Naive thymus-derived CD4-positive, alpha-beta T cell (primary cell): ENCODE data around the gene ZNF410. TPM values are rescaled to one million over a fixed set of nuclear protein-coding genes. Genes with fewer than 3 reads are reported as not detected.
A peak's percentile ranks its signal among the peaks of the same experiment; 100 is the strongest.
"Not testable (repeated sequence)": the region's sequence is repeated elsewhere in the genome, so short reads cannot be mapped to it uniquely, and the experiment has no call there.

ENCODE experiments used
- ATAC-seq: fragments of 150-1000 bp; cut with Tn5 transposase; 2 replicates; pipeline ENCODE4 v1.10.0; 2021; ENCODE audit warnings: mild to moderate bottlenecking, moderate library complexity
- CTCF ChIA-PET: fragments of 350-600 bp; sonication (Branson Sonifier 250); formaldehyde crosslinking; loops from one replicate; lab custom pipeline; 2021; ENCODE audit warnings: antibody characterized with exemption; lab: Charles Lee
- POLR2A ChIA-PET: fragments of 350-600 bp; sonication (Branson Sonifier 250); formaldehyde crosslinking; loops from one replicate; lab custom pipeline; 2021; ENCODE audit warnings: antibody characterized with exemption, inconsistent platforms; lab: Charles Lee
- DNase-seq, 9 donors: peaks; one replicate each; pipeline versions ENCODE4 v3.0.0 to v3.0.0-alpha.2; 2020 to 2022; ENCODE audit warnings: mixed read lengths in 1 of 9
- H3K27ac ChIP-seq: one replicate; pipeline ENCODE4 v1.7.0; 2013; ENCODE audit warnings: mild to moderate bottlenecking, low read depth, low read length, moderate library complexity
- H3K27me3 ChIP-seq, 2 donors: one replicate each; pipeline ENCODE4 v1.7.0; 2013; ENCODE audit warnings: low read length in 2 of 2, mild to moderate bottlenecking in 2 of 2, moderate library complexity in 2 of 2; ENCODE audit not compliant: control insufficient read depth in 2 of 2, insufficient read depth in 2 of 2
- H3K36me3 ChIP-seq, 3 experiments: 1 replicate in 2 of 3; 2 replicates in 1 of 3; pipeline ENCODE4 v1.7.0; 2013; ENCODE audit warnings: low read length in 3 of 3, mild to moderate bottlenecking in 3 of 3, moderate library complexity in 1 of 3; ENCODE audit not compliant: insufficient read depth in 3 of 3, control insufficient read depth in 2 of 3
- H3K4me1 ChIP-seq, 2 donors: one replicate each; pipeline ENCODE4 v1.7.0; 2013; ENCODE audit warnings: low read length in 2 of 2, mild to moderate bottlenecking in 2 of 2, moderate library complexity in 1 of 2; ENCODE audit not compliant: control insufficient read depth in 2 of 2, insufficient read depth in 2 of 2
- H3K4me3 ChIP-seq: 2 replicates; pipeline ENCODE4 v1.7.0; 2013; ENCODE audit warnings: mild to moderate bottlenecking, low read length
- H3K9me3 ChIP-seq, 3 experiments: 1 replicate in 2 of 3; 2 replicates in 1 of 3; pipeline ENCODE4 v1.7.0; 2013; ENCODE audit warnings: low read length in 3 of 3; ENCODE audit not compliant: control insufficient read depth in 2 of 3
- H3K27ac Mint-ChIP-seq, 9 donors: one replicate each; pipeline ENCODE4 v1.8.0; 2020 to 2022; ENCODE audit warnings: mixed read lengths in 9 of 9, mild to moderate bottlenecking in 8 of 9, moderate library complexity in 5 of 9, inconsistent platforms in 2 of 9
- H3K27me3 Mint-ChIP-seq, 5 donors: one replicate each; pipeline ENCODE4 v1.8.0; 2021 to 2022; ENCODE audit warnings: mixed read lengths in 5 of 5, mild to moderate bottlenecking in 1 of 5
- H3K36me3 Mint-ChIP-seq, 5 donors: one replicate each; pipeline ENCODE4 v1.8.0; 2020 to 2022; ENCODE audit warnings: mixed read lengths in 5 of 5, mild to moderate bottlenecking in 3 of 5, inconsistent platforms in 1 of 5
- H3K4me1 Mint-ChIP-seq, 7 donors: one replicate each; pipeline ENCODE4 v1.8.0; 2020 to 2022; ENCODE audit warnings: mixed read lengths in 7 of 7, mild to moderate bottlenecking in 3 of 7, inconsistent platforms in 1 of 7
- H3K4me3 Mint-ChIP-seq, 10 donors: one replicate each; pipeline ENCODE4 v1.8.0; 2020 to 2022; ENCODE audit warnings: mild to moderate bottlenecking in 10 of 10, mixed read lengths in 10 of 10, moderate library complexity in 6 of 10, inconsistent platforms in 2 of 10
- H3K9me3 Mint-ChIP-seq, 11 donors: one replicate each; pipeline ENCODE4 v1.8.0; 2020 to 2022; ENCODE audit warnings: mixed read lengths in 11 of 11, mild to moderate bottlenecking in 4 of 11, inconsistent platforms in 1 of 11, moderate library complexity in 1 of 11
- intact Hi-C, 2 donors: fragments of 100-400 bp; cut with micrococcal nuclease; formaldehyde crosslinking; loops; one replicate each; pipeline ENCODE4 v1.15.1; 2023
- polyA plus RNA-seq, 2 donors: library from polyadenylated mRNA; unstranded; fragments of 300-500 nt; fragmentation: Illumina TruSeq; gene quantifications; one replicate each; pipeline ENCODE4 v1.2.3, GENCODE V29; 2021
- total RNA-seq, 6 experiments: library from RNA in 5 of 6; stranded (reverse) in 5 of 6; gene quantifications; 1 replicate in 5 of 6; 2 replicates in 1 of 6; pipeline ENCODE4 v1.2.3 and lab custom pipeline; 2021 to 2026

Gene ZNF410
- total and polyA plus RNA-seq, 7 experiments from 2014 or later = 44.8 to 79.7 (median 66.3) TPM

- Mint-ChIP-seq H3K4me1 (peaks cover 26 to 60% (median 53%) of the 10 kb centered on the region in 7 donors), H3K27ac (peak overlapping the region in 7 of 9 donors; percentile 8 to 89 (median 62)), H3K27me3 (no peaks in the 10 kb centered on the region), H3K4me3 (peak overlapping the region in 3 of 10 donors; percentile 2 to 97 (median 4)), H3K36me3 (peaks cover 0 to 12% (median 11%) of the 10 kb centered on the region in 5 donors), H3K9me3 (no peaks in the 10 kb centered on the region)
- no peaks in the 10 kb centered on the region for H3K9me3 ChIP-seq
- CTCF ChIA-PET = interaction anchor here (0.6 kb wide), 1 partner anchor 191 kb away, joined by 3 read pairs; no protein-coding TSS in a partner anchor
- intact Hi-C loops = loop anchor here (5.0 to 10.0 kb wide), 2 partner anchors 148 to 395 kb away; partner anchors contain the start of gene RIOX1 (in 1 of the 2)
- ATAC-seq (no peak), DNase-seq (no peak)
- POLR2A ChIA-PET = interaction anchor here (0.6 kb wide), 1 partner anchor 18 kb away, joined by 3 read pairs; no protein-coding TSS in a partner anchor
- peaks cover 17 to 22% of the 10 kb centered on the region in 2 donors for H3K4me1 ChIP-seq
- H3K27me3 ChIP-seq = no peaks in the 10 kb centered on the region
- peak overlapping the region; percentile 30 for H3K27ac ChIP-seq
- no peak overlapping the region for H3K4me3 ChIP-seq
- H3K36me3 ChIP-seq = peaks cover 0 to 13% (median 11%) of the 10 kb centered on the region in 3 experiments
Observed at GRCh38 chr14:73889376-73889775, 2.7 kb downstream of the ZNF410 start.

GRCh38 chr14:73894180-73894687 lies 7.6 kb downstream of the ZNF410 start:
- H3K4me1 ChIP-seq, POLR2A ChIA-PET, intact Hi-C loops, H3K4me3 ChIP-seq, H3K27me3 ChIP-seq, H3K4me3 Mint-ChIP-seq, ATAC-seq, DNase-seq, H3K27me3 Mint-ChIP-seq, H3K9me3 Mint-ChIP-seq, H3K9me3 ChIP-seq, CTCF ChIA-PET, H3K27ac ChIP-seq: not testable (repeated sequence)
- peaks cover 4 to 35% (median 30%) of the 10 kb centered on the region in 5 donors for H3K36me3 Mint-ChIP-seq
- H3K36me3 ChIP-seq = peaks cover 6 to 58% (median 25%) of the 10 kb centered on the region in 3 experiments
- peak overlapping the region in 3 of 9 donors; percentile 2 to 32 (median 12) for H3K27ac Mint-ChIP-seq
- H3K4me1 Mint-ChIP-seq = peaks cover 5 to 33% (median 19%) of the 10 kb centered on the region in 7 donors

DNA sequence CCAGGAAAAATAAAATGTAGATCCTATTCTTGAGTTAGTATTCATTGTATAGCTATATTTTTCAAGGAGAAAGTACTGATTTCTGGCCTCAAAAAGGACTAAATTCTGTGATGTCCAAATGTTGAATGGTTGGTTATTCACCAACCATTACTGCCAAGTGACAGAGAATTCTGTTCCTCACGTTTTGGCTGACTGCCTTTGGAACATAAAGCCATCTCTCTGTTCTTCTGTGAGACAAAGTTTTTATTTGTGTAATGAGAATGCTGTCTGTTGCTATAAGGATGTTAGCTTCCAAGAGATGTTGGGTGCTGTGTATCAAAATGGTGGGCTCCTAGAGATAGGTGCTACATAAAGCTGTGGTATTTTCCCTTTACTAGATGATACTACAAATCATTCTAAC lies 9.3 kb downstream of the ZNF410 start:
- Mint-ChIP-seq H3K36me3 (peaks cover 4 to 41% (median 30%) of the 10 kb centered on the region in 5 donors), H3K4me1 (peaks cover 0 to 29% (median 5%) of the 10 kb centered on the region in 7 donors), H3K27ac (peak overlapping the region in 3 of 9 donors; percentile 36 to 74 (median 68)), H3K4me3 (no peak overlapping the region), H3K9me3 (no peaks in the 10 kb centered on the region), H3K27me3 (no peaks in the 10 kb centered on the region)
- Histone ChIP-seq H3K9me3 (no peaks in the 10 kb centered on the region), H3K36me3 (peaks cover 8 to 73% (median 29%) of the 10 kb centered on the region in 3 experiments), H3K27me3 (no peaks in the 10 kb centered on the region), H3K27ac (no peak overlapping the region), H3K4me1 (no peaks in the 10 kb centered on the region), H3K4me3 (no peak overlapping the region)
- ChIA-PET CTCF (interaction anchor here (0.7 kb wide), 1 partner anchor 146 kb away, joined by 3 read pairs; no protein-coding TSS in a partner anchor), POLR2A (interaction anchor here (0.5 to 0.9 kb wide), 3 partner anchors 9 to 52 kb away, joined by 3 read pairs; partner anchors contain the start of gene ZNF410)
- DNase-seq (no peak), ATAC-seq (no peak)
- intact Hi-C loops = no loop called here

DNA sequence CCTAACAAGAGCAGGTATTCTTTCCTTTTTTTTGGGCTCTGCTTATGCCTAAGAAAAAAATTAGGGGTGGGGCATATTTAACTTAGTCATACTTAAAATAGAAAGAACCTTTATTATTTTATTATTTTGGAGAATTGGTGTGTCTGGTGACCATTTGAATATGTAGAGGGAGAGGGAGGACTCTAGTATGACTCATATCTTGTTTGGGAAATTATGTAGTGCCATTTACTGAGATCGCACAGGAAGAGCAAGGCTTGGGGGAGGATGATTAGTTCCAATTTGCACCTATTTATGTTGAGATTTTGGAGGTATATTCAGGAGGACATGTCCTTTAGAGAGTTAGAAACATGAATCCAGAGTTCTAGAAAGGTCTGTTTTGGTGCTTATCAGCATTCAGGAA lies 9.9 kb downstream of the ZNF410 start:
- peaks cover 4 to 40% (median 30%) of the 10 kb centered on the region in 5 donors for H3K36me3 Mint-ChIP-seq
- no peak for DNase-seq
- H3K4me1 ChIP-seq = no peaks in the 10 kb centered on the region
- no peaks in the 10 kb centered on the region for H3K9me3 ChIP-seq
- CTCF ChIA-PET = interaction anchor here (0.7 kb wide), 1 partner anchor 145 kb away, joined by 3 read pairs; no protein-coding TSS in a partner anchor
- H3K9me3 Mint-ChIP-seq = no peaks in the 10 kb centered on the region
- H3K4me1 Mint-ChIP-seq = peaks cover 0 to 25% (median 5%) of the 10 kb centered on the region in 7 donors
- ATAC-seq = no peak
- H3K27me3 ChIP-seq = no peaks in the 10 kb centered on the region
- H3K27ac Mint-ChIP-seq = peak overlapping the region in 4 of 9 donors; percentile 3 to 74 (median 32)
- H3K4me3 ChIP-seq = no peak overlapping the region
- H3K36me3 ChIP-seq = peaks cover 10 to 76% (median 29%) of the 10 kb centered on the region in 3 experiments
- POLR2A ChIA-PET = interaction anchor here (0.6 to 0.9 kb wide), 3 partner anchors 10 to 25 kb away, joined by 3 read pairs; partner anchors contain the start of gene ZNF410
- H3K4me3 Mint-ChIP-seq = no peak overlapping the region
- intact Hi-C loops = no loop called here
- no peaks in the 10 kb centered on the region for H3K27me3 Mint-ChIP-seq
- no peak overlapping the region for H3K27ac ChIP-seq

- Histone ChIP-seq H3K27me3 (no peaks in the 10 kb centered on the region), H3K4me3 (no peak overlapping the region), H3K27ac (no peak overlapping the region), H3K36me3 (peaks cover 18 to 80% (median 25%) of the 10 kb centered on the region in 3 experiments), H3K4me1 (no peaks in the 10 kb centered on the region), H3K9me3 (no peaks in the 10 kb centered on the region)
- H3K4me3 Mint-ChIP-seq = no peak overlapping the region
- no peak overlapping the region for H3K27ac Mint-ChIP-seq
- CTCF ChIA-PET = no interaction called here
- DNase-seq = no peak
- ATAC-seq = no peak
- POLR2A ChIA-PET = no interaction called here
- H3K27me3 Mint-ChIP-seq = no peaks in the 10 kb centered on the region
- H3K4me1 Mint-ChIP-seq = peaks cover 0 to 4% (median 0%) of the 10 kb centered on the region in 7 donors
- intact Hi-C loops = no loop called here
- peaks cover 0 to 37% (median 21%) of the 10 kb centered on the region in 5 donors for H3K36me3 Mint-ChIP-seq
- no peaks in the 10 kb centered on the region for H3K9me3 Mint-ChIP-seq
Observed at GRCh38 chr14:73903028-73903427, 16.4 kb downstream of the ZNF410 start.

DNA sequence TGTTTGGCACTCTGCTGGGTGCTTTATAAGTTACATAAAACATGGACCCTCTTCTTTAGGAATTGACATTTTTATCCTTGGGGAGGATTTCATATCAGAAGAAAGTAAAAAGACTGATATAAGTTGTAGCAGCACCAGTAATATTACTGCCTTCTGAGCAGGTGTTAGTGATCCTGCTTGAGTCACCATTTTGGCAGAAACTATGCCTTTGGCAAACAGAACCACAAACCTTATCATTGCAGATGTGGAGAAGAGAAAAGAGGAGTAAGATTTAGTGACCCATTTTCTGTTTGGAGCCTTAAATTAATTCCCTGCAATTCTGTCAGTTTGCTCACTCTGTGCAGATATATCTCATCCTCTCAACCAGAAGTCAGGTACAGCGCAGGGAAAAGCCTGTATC lies 23.0 kb downstream of the ZNF410 start:
- H3K9me3 ChIP-seq = peaks cover 0 to 10% (median 0%) of the 10 kb centered on the region in 3 experiments
- no peak for DNase-seq
- H3K4me3 ChIP-seq = no peak overlapping the region
- peak overlapping the region in 1 of 9 donors; percentile 21 for H3K27ac Mint-ChIP-seq
- peaks cover 17 to 91% (median 27%) of the 10 kb centered on the region in 3 experiments for H3K36me3 ChIP-seq
- H3K4me1 ChIP-seq = no peaks in the 10 kb centered on the region
- H3K9me3 Mint-ChIP-seq = peaks cover 0 to 32% (median 0%) of the 10 kb centered on the region in 11 donors
- no peaks in the 10 kb centered on the region for H3K27me3 ChIP-seq
- peaks cover 32 to 78% (median 71%) of the 10 kb centered on the region in 5 donors for H3K36me3 Mint-ChIP-seq
- ATAC-seq = no peak
- POLR2A ChIA-PET = no interaction called here
- CTCF ChIA-PET = no interaction called here
- no peaks in the 10 kb centered on the region for H3K27me3 Mint-ChIP-seq
- H3K27ac ChIP-seq = no peak overlapping the region
- intact Hi-C loops = no loop called here
- no peak overlapping the region for H3K4me3 Mint-ChIP-seq
- H3K4me1 Mint-ChIP-seq = peaks cover 0 to 9% (median 5%) of the 10 kb centered on the region in 7 donors
